ENCODE measurements around the gene SPTB.

SPTB gene

GRCh38 chr14:64746298-64747250, 133.1 kb downstream of the SPTB start:
- no peak for DNase-seq

GRCh38 chr14:64745511-64746091, 134.1 kb downstream of the SPTB start:
- no peak for DNase-seq

- no peak for DNase-seq
These were observed 136.6 kb downstream of the SPTB start for GRCh38 chr14:64743061-64743460.

GRCh38 chr14:64741961-64742360, 137.7 kb downstream of the SPTB start:
- no peak for DNase-seq

GRCh38 chr14:64741200-64741599, 138.5 kb downstream of the SPTB start:
- no peak for DNase-seq

GRCh38 chr14:64738281-64738804, 141.4 kb downstream of the SPTB start:
- no peak for DNase-seq

GRCh38 chr14:64737391-64738280, 142.1 kb downstream of the SPTB start:
- DNase-seq, result no peak

- DNase-seq, result no peak
These were observed 143.2 kb downstream of the SPTB start for GRCh38 chr14:64736271-64737169.

GRCh38 chr14:64734990-64735389, 144.7 kb downstream of the SPTB start:
- DNase-seq, result no peak

- no peak for DNase-seq
These were observed 145.8 kb downstream of the SPTB start for GRCh38 chr14:64733899-64734298.

GRCh38 chr14:64733321-64733720, 146.4 kb downstream of the SPTB start:
- no peak for DNase-seq

- DNase-seq, result no peak
These were observed 147.1 kb downstream of the SPTB start for GRCh38 chr14:64732536-64733120.

- no peak for DNase-seq
These were observed 147.6 kb downstream of the SPTB start for GRCh38 chr14:64732066-64732465.

- no peak for DNase-seq
These were observed 148.5 kb downstream of the SPTB start for GRCh38 chr14:64731141-64731581.

- DNase-seq, result no peak
These were observed 149.0 kb downstream of the SPTB start for GRCh38 chr14:64730681-64731080.

- DNase-seq, result no peak
These were observed 149.7 kb downstream of the SPTB start for GRCh38 chr14:64730061-64730440.

- DNase-seq, result no peak
These were observed 150.2 kb downstream of the SPTB start for GRCh38 chr14:64729386-64730060.

- DNase-seq, result no peak
These were observed 150.9 kb downstream of the SPTB start for GRCh38 chr14:64728856-64729255.

- DNase-seq, result no peak
These were observed 151.6 kb downstream of the SPTB start for GRCh38 chr14:64728106-64728505.

- DNase-seq, result no peak
These were observed 152.1 kb downstream of the SPTB start for GRCh38 chr14:64727551-64728071.

GRCh38 chr14:64726585-64726890, 153.2 kb downstream of the SPTB start:
- DNase-seq, result no peak

Measured in inflammatory macrophage (primary cell).